Measurements from ENCODE around the gene FGB.

DNA sequence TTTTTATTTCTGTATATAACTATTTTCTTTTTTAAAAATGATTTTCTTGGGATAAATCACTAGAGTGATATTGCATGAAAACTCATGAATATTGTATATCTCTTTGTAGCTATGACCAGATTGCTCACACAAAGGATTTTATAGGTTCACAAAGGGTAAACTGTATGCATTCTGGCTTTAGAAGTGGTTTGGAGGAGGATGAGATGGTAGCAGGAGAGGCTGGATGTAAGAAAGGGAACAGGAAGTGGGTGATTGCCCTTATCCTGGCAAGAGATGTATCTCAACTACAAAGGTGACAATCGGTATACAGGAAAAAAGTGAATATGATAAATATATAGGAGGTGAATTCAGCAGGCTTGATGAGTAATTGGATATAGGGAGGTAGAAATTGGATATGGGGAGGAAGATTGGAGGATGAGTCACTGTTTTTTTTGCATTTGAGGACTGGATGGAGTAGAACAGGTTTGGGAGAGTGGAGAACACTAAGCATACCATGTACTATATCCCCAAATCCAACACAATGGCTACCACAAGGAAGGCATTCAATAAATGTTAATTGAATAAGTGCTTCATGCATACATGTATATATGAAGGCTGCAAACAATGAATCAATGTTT lies 39.7 kb downstream of the FGB start:
- TF ChIP-seq POLR2A (IDR thresholded peaks at IDR 0.05), result no peak
- TF ChIP-seq, protein P1, sequence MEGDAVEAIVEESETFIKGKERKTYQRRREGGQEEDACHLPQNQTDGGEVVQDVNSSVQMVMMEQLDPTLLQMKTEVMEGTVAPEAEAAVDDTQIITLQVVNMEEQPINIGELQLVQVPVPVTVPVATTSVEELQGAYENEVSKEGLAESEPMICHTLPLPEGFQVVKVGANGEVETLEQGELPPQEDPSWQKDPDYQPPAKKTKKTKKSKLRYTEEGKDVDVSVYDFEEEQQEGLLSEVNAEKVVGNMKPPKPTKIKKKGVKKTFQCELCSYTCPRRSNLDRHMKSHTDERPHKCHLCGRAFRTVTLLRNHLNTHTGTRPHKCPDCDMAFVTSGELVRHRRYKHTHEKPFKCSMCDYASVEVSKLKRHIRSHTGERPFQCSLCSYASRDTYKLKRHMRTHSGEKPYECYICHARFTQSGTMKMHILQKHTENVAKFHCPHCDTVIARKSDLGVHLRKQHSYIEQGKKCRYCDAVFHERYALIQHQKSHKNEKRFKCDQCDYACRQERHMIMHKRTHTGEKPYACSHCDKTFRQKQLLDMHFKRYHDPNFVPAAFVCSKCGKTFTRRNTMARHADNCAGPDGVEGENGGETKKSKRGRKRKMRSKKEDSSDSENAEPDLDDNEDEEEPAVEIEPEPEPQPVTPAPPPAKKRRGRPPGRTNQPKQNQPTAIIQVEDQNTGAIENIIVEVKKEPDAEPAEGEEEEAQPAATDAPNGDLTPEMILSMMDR (IDR thresholded peaks at IDR 0.05), result no peak

Measured in thyroid gland (tissue), 4 donors.